Kasumi-1 (cell line): Measurements from ENCODE around the gene CAPN2.
"Not testable (repeated sequence)": the region's sequence is repeated elsewhere in the genome, so short reads cannot be mapped to it uniquely, and the experiment has no call there.

ENCODE experiments used
- DNase-seq, 2 experiments: peaks; one replicate each; lab custom pipeline; 2025; lab: John Stamatoyannopoulos, UW

The CAPN2 gene

DNA sequence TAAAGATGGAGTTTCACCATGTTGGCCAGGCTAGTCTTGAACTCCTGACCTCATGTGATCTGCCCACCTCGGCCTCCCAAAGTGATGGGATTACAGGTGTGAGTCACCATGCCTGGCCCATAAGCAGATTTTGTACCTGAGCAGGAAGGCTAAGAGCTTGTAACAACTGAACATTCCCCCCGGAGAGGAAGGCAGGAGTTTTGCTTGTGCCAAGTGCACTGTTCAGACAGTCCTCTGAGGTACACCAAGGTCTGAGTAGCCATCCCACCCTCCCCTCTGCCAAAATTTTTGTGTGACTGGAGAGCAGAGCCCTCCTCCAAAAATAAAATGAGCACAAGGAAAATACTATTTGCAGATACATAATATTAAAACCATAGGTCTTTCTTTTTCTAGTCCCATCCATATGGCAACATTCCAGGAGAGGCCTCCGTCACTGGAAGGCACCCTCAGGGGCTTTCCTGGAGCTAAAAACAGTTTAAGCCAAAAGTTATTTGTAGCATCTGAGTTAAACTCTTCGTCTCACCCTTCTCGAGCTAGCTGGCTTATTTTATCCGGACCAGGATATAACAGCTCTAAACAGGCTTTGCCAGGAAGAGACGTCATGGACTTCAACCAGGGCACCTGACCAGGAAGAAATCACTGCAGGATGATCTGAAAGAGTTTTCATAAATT lies 27.2 kb downstream of the CAPN2 start:
- no peak for DNase-seq

DNA sequence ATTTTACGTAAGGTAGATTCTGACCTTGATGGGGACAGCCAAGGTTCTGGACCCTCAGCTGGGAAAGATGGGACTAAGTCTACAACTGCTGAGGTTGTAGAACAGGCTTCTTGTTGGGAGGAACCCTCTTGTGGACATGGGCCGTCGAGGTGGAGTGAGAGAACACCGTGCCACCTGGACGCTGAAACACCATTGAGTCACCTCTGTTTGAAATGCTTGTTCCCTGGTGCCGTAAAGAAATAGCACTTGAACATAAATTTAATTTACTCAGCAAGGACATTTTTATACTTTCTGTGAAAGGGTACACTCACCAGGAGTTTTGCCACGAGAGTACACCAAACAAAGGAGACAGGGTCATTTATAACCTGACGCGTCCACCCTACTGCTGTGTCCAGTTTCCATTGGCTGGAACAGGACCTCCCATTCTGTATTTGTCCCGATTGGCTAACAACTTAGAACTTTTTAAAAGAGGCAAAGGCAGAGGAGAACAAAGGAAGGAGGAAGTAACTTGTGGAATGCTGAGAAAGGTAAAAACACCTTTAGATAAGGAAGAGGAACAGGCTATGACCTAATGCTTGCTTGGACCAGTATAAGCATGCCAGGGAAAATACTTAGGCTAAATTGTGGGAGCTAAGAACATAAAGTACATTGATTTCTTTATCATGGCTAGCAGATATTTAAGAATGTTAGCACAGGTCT lies 27.8 kb downstream of the CAPN2 start:
- not testable (repeated sequence) for DNase-seq

DNA sequence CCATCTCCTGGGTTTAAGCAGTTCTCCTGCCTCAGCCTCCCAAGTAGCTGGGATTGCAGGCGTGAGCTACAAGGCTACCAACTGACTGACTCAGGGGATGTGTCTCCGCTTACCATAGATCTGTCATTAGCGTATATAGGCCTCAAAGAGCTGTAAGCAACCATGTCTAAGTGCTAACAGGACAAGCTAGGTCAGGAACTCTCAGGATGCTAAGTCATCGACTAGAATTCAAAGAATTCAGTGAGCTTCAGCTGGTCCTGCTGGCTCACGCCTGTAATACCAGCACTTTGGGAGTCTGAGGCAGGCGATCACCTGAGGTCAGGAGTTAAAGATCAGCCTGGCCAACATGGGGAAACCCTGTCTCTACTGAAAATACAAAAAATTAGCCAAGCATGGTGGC lies 29.5 kb downstream of the CAPN2 start:
- DNase-seq = no peak

DNA sequence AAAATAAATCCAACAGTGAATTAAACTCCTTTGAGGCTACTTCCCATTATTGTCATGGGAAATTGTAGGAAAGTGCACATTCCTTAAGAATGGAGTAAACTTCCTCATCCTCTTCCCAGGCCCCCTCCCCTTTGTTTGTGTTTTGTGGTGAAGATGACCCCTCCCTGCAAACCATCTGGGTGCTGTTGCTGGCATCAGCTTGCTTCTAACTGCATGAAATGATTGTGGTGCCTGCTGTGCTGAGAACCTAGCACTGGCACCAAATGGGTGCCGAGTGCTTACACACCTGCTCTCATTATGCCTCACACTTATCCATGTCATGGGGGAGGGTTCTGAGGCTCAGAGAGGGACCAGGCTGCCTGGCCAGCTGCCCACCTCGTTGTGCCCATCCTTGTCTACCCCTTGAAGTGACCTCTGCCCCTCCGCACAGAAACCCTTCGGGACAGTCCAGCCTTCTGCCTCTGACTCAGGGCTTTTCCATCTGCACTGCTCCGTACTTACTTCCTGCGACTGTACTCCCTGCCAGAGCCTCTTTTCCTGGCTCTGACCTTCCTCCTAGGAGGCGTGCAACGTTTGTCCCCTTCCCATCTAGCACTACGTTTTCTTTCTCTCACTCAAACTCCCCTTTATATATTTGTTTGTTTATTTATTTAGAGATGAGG lies 30.6 kb downstream of the CAPN2 start:
- no peak for DNase-seq

GRCh38 chr1:223745731-223746130 lies 33.4 kb downstream of the CAPN2 start:
- no peak for DNase-seq

DNA sequence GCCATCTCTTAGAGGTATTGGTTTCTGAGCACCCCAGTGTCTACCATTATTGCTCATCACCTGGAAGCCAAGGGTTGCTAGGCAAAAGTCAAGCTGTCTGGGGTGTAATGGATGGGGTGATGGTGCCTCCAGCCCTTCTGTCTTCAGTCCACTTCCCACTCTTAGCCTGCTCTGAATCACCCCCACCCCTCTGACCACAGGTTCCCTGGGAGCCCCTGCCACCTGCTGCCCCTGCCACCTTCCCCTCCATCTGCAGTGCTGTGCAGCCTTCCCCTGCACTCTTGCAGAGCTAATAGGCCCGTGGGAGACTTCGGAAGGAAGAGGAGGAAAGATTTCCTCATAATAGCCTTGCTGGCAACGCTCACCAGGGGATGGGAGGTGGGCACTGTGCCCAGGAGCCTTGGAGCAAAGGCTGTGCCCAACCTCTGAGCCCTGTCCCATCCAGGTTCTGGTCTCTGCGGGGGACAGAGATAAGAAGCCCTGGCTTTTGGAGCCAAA lies 35.5 kb downstream of the CAPN2 start:
- no peak for DNase-seq

DNA sequence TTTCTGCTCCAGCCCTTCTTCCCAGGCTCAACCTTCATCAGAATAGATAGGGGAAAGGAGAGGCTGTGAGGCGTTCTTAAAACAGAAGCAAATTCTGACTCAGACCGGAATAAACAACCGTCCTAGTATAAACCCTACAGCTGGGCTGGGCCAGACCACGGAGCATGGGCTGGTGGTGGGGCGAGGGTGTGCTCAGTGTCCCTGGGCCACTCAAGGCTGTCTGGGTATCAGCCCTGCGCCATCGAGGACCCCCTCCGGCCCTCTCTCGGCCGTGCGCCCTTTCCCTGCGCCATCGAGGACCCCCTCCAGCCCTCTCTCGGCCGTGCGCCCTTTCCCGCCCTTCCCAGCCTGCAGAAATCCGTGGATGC lies 36.0 kb downstream of the CAPN2 start:
- no peak for DNase-seq

- DNase-seq = peak; percentile 43 to 51
Observed at GRCh38 chr1:223748773-223749733, 36.7 kb downstream of the CAPN2 start.

GRCh38 chr1:223750730-223751570 lies 38.6 kb downstream of the CAPN2 start:
- no peak for DNase-seq

DNA sequence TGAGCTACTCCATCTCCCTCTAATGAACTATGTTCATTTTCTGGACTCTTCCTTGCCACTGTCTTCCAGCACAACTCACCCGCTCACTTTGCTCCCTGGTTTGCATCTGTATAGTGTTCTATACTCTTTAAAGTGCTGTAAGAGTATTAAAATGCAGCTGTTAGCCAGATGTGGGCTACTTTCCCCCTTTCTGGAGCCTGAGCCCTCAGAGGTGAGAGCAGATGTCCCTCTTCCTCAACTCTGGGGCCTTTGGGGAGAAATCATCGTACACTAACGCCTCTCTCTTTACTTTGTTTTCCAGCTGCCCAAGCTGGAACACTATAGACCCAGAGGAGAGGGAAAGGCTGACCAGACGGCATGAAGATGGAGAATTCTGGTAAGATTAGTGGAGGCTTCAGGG lies 39.4 kb downstream of the CAPN2 start:
- no peak for DNase-seq

- DNase-seq = no peak
Observed at GRCh38 chr1:223752721-223753515, 40.6 kb downstream of the CAPN2 start.

DNA sequence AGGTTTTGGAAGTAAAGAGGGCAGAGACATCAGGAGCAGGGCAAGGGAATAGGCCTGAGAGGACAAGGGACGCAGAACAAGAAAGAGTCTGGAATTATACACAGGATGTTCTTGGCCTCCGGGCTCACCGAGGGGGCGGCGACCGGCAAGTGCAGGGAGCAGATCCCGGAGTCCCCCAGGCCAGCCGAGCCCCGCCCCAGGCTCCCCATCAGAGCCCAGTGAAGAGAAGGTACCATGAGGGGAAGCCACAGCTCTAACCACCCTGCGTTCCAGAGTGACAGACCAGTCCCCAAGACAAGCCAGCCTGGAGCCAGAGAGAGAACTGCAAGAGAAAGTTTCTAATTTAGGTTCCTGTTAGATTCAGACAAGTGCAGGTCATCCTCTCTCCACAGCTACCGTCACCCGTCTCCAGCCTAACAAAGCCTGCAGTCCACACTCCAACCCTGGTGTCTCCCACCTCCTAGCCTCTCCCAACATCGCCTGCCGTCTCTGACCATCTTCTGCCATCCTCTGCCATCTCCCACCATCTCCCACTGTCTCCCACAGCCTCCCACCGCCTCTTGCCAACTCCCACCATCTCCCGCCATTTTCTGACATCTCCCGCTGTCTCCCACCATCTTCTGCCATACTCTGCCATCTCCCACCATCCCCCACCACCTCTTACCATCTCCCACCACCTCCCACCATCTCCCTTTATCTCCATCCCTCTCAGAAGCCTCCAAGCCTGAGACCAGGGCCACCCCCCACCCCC lies 42.5 kb downstream of the CAPN2 start:
- DNase-seq = no peak

GRCh38 chr1:223755432-223755792 lies 43.1 kb downstream of the CAPN2 start:
- DNase-seq = no peak

GRCh38 chr1:223755992-223756775 lies 43.8 kb downstream of the CAPN2 start:
- no peak for DNase-seq

DNA sequence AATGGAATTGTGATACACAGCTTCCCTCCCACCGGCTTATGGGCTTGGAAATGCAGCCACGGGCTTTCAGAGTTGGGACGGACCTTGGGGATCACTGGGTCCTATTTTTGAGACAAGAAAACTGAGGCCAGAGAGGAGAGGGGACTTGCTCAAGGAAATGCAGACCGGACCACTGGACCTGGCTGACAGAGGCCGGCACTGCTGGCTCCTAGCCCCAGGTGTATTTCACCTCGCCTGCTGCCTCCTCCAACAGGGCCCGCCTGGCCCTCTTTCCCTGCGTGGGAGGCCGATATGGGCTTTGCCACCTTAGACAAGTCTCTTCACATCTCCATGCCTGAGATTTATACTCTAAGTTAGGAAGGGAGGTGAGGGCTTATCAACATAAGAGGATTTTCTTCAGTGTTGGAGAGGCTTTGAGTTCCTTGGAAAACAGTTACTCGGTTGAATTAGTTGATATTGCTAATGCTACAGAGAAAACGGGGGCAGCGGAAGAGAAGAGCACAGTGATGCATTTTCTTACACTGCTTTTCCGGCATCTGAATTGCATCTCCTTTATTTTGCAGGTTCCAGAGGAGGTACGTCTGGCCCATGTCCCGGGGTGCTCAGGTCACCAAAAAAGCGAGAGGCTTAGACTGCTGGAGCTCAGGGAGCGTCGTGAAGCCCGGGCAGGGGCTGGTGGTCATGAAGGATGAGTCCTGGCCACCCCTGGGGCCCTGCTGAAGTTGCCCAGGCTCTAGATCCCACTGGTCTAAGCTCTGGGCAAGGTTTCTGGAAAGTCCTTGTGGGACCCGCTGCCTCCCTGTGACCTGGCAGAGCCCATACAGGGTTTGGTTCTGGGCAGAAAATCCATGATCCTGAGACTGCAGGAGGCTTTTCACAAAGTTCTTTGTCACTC lies 44.7 kb downstream of the CAPN2 start:
- DNase-seq = no peak

DNA sequence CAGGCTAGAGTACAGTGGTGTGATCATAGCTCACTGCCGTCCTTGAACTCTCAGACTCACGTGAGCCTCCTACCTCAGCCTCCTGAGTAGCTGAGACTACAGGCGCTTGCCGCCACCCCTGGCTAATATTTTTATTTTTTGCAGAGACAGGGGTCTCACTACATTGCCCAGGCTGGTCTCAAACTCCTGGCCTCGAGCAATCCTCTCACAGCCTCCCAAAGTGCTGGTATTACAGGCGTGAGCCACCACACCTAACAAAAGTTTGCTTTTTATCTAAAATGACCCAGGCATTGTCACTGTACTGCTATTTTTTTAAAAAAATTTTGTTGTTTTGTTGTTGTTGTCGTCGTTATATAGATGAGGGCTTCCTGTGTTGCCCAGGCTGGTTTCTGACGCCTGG lies 46.4 kb downstream of the CAPN2 start:
- DNase-seq = no peak

DNA sequence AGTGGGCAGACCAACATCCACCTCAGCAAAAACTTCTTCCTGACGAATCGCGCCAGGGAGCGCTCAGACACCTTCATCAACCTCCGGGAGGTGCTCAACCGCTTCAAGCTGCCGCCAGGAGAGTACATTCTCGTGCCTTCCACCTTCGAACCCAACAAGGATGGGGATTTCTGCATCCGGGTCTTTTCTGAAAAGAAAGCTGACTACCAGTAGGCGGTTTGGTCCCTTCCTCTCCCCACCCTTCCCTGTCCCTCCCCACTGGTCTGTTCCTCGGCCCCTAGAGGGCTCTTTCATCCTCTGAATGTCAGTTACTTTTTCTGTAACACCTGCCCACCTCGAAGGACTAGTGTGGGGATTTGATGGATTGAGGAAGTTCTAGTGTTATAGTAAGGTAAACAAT lies 46.9 kb downstream of the CAPN2 start:
- DNase-seq = no peak

GRCh38 chr1:223760833-223761232 lies 48.5 kb downstream of the CAPN2 start:
- no peak for DNase-seq
